Measurements from ENCODE around the gene NTN4. TPM values are rescaled to one million over a fixed set of nuclear protein-coding genes. Genes with fewer than 3 reads are reported as not detected.

The NTN4 gene
- total RNA-seq, 1 donor from 2014 or later, result 0.59 TPM

- Mint-ChIP-seq H3K27ac (ENCODE audit: unreplicated experiment) (no peak overlapping the region), H3K4me1 (ENCODE audit: low read depth, unreplicated experiment) (peaks cover 1% of the 10 kb centered on the region), H3K4me3 (ENCODE audit: unreplicated experiment) (no peak overlapping the region), H3K36me3 (ENCODE audit: unreplicated experiment) (no peaks in the 10 kb centered on the region), H3K9me3 (ENCODE audit: unreplicated experiment) (no peaks in the 10 kb centered on the region), H3K27me3 (ENCODE audit: unreplicated experiment) (peaks cover 2% of the 10 kb centered on the region)
- no peak for TF ChIP-seq CTCF (IDR thresholded peaks at IDR 0.05; ENCODE audit: partially characterized antibody, unreplicated experiment)
- DNase-seq, result no peak
These were observed 5.8 kb upstream of the NTN4 start for GRCh38 chr12:95796225-95796981.

- Mint-ChIP-seq H3K36me3 (ENCODE audit: unreplicated experiment) (no peaks in the 10 kb centered on the region), H3K27ac (ENCODE audit: unreplicated experiment) (peak overlapping the region; percentile 6), H3K4me3 (ENCODE audit: unreplicated experiment) (peak overlapping the region; percentile 83), H3K27me3 (ENCODE audit: unreplicated experiment) (peaks cover 14% of the 10 kb centered on the region), H3K9me3 (ENCODE audit: unreplicated experiment) (no peaks in the 10 kb centered on the region), H3K4me1 (ENCODE audit: low read depth, unreplicated experiment) (peaks cover 3% of the 10 kb centered on the region)
- peak; percentile 29 for DNase-seq
- TF ChIP-seq CTCF (IDR thresholded peaks at IDR 0.05; ENCODE audit: partially characterized antibody, unreplicated experiment), result no peak
These were observed 619 bp upstream of the NTN4 start for GRCh38 chr12:95790917-95791849.

GRCh38 chr12:95789126-95790032 is 1.2 kb downstream of the NTN4 start:
- Mint-ChIP-seq H3K4me1 (ENCODE audit: low read depth, unreplicated experiment) (peaks cover 3% of the 10 kb centered on the region), H3K36me3 (ENCODE audit: unreplicated experiment) (no peaks in the 10 kb centered on the region), H3K27ac (ENCODE audit: unreplicated experiment) (no peak overlapping the region), H3K27me3 (ENCODE audit: unreplicated experiment) (peaks cover 14% of the 10 kb centered on the region), H3K4me3 (ENCODE audit: unreplicated experiment) (peak overlapping the region; percentile 82), H3K9me3 (ENCODE audit: unreplicated experiment) (no peaks in the 10 kb centered on the region)
- DNase-seq, result peak; percentile 50
- TF ChIP-seq CTCF (IDR thresholded peaks at IDR 0.05; ENCODE audit: partially characterized antibody, unreplicated experiment), result no peak

- Mint-ChIP-seq H3K27ac (ENCODE audit: unreplicated experiment) (no peak overlapping the region), H3K4me1 (ENCODE audit: low read depth, unreplicated experiment) (peaks cover 3% of the 10 kb centered on the region), H3K4me3 (ENCODE audit: unreplicated experiment) (no peak overlapping the region), H3K9me3 (ENCODE audit: unreplicated experiment) (no peaks in the 10 kb centered on the region), H3K27me3 (ENCODE audit: unreplicated experiment) (peaks cover 14% of the 10 kb centered on the region), H3K36me3 (ENCODE audit: unreplicated experiment) (no peaks in the 10 kb centered on the region)
- TF ChIP-seq CTCF (IDR thresholded peaks at IDR 0.05; ENCODE audit: partially characterized antibody, unreplicated experiment), result no peak
- no peak for DNase-seq
These were observed 1.9 kb downstream of the NTN4 start for GRCh38 chr12:95788637-95789036.

Data from glutamatergic neuron (in vitro differentiated cells).